ACHN (cell line): ENCODE data around the gene FAM184B.
A peak's percentile ranks its signal among the peaks of the same experiment; 100 is the strongest.
"Not testable (repeated sequence)": the region's sequence is repeated elsewhere in the genome, so short reads cannot be mapped to it uniquely, and the experiment has no call there.

Source experiments
- DNase-seq: peaks from one replicate; pipeline ENCODE4 v3.0.0-alpha.2; 2015
- in situ Hi-C: cut with HindIII; loops from 2 replicates; pipeline ENCODE4 v1.10.0; 2017; ENCODE audit warnings: low sequenced_read_pairs, low pct_ligation_motif_present, low pct_unique_long_range_greater_than_20kb

FAM184B gene

DNA sequence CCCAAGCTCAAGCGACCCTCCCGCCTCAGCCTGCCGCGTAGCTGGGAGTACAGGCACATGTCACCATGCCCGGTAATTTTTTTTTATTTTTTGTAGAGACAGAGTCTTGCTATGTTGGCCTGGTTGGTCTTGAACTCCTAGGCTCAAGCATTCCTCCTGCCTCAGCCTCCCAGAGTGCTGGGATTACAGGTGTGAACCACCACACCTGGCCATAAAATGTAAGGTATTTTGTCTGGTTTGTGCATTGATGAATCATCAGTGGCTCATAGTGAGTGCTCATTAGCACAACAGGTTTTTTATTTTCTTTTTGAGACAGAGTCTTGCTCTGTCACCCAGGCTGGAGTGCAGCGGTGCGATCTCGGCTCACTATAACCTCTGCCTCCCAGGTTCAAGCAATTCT is 122.2 kb downstream of the FAM184B start:
- DNase-seq, in situ Hi-C loops: not testable (repeated sequence)

DNA sequence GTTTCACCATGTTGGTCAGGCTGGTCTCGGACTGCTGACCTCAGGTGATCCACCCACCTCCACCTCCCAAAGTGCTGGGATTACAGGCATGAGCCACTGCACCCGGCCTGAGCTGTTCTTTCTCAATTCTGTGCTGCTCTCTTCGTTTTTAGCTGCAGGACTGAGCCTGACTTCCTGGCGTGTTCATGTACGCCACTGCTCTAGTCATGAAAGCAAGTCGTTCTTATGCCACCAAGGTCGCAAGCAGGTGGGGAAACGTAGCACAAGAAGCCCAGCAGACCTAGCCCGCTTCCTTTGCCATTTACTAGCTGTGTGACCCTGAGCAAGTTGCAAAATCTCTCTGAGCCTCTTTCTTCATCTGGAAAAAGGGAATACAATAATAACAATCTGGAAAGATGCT is 123.6 kb downstream of the FAM184B start:
- DNase-seq: no peak
- in situ Hi-C loops: no loop called here

DNA sequence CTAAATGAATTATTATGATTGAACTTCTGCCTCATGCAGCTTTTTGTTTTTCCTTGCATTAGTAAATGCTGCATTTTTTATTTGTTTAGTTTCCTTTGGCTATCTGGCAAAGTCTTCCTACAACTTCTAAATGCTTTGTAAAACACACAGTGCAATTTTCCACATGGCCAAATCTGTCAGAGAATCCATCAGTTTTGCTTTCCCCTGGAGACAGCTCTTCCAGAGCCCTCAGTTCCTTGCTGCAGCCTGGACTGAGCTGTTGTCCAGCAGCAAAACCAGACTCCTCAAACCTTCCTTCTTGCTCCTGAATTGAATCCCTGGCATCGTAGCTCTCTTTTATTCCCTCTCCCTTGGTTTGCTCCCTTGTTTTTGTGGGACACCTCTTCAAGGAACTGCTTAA is 124.3 kb downstream of the FAM184B start:
- no peak for DNase-seq
- in situ Hi-C loops: no loop called here

DNA sequence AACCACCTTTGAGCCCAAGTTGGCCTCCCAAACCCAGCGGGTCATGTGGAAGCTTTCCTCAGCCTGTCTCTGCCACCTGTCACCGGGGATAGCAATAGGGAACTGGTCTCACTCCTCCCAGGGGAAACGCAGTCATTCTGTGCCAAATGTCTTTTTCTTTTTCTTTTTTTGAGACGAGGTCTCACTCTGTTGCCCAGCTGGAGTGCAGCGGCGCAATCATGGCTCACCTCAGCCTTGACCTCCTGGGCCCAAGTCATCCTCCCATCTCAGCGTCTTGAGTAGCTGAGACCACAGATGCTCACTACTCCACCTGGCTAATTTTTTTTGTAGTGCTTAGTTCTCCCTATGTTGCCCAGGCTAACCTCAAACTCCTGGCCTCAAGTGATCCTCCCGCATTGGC is 126.7 kb downstream of the FAM184B start:
- no peak for DNase-seq
- in situ Hi-C loops: no loop called here

DNA sequence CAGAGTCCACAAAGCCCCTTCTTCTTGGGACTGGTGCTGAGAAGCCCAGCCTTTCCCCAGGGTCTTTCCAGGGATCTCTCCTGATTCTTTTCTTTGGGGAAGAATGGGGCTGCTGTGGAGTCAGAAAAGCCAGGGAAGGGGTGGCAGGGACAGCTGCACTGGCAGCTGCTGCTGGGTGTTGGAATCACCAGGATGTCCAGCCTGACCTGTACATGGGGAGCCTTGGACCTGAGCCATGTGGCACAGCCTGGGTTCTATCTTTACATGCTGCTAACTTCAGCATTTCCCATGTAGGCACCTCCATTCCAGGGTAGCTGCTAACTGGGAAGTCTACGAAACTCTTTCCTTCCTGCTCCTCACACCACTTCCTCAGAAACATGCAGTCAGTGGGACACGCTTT is 131.0 kb downstream of the FAM184B start:
- DNase-seq: no peak
- in situ Hi-C loops: no loop called here

DNA sequence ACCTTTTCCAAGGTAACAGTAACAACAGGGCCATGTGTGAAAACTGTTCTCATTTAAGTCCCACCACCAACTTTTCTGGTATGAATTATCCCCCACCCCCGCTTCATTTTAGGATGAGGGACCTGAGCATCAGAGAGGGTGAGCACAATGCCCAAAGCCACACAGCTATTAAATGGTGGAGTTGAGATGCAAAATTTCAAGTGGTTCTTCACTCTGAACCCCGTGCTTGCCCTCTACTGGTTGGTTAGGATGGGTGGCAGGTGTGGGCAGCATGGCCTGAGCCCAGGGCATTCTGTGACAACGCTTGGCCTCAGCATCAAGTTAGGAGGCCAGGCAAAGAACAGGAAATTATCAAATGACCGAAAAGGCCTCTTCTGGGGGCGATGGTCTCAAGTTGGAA is 133.5 kb downstream of the FAM184B start:
- in situ Hi-C loops: no loop called here
- DNase-seq: no peak

DNA sequence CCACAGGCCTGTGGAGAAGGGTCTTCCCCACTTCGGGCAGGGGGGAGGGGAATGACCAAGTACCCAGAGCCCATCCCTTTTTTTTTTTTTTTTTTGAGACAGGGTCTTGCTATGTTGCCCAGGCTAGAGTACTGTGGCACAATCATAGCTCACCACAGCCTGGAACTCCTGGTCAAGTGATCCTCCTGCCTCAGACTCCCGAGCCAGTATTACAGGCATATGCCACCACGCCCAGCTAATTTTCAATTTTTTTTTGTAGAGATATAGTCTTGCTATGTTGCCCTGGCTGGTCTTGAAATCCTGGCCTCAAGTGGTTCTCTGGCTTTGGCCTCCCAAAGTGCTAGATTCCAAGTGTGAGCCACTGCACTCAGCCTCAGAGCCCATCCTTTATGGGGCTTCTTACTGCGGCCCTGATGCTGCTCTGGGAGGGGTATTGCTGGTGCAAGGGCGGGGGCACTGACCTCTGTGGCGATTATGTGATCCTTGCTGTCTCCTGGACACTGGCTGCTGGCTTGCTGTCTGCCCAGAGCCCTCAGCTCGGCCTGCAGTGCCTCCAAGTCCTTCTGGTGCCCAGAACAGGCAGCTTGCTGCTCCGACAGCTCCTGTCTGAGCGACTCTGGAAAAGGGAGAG is 134.1 kb downstream of the FAM184B start:
- in situ Hi-C loops: no loop called here
- DNase-seq: no peak

DNA sequence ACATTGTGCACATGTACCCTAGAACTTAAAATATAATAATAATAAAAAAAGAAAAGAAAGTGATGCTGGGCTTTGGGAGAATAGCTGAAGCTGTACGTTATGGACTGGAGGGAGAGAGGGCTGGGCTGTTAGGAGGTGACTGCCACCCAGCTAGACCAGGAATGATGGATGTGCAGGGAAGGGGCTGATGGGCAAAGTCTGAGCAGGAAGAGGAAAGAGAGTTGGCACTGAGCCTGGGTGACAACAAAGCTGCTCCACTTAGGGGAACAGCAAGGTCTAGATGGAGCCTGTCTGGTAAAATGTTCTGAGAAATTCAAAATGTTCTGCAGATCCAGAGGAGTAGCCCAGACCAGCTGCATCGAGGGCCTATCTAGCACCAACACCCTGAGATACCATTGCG is 134.7 kb downstream of the FAM184B start:
- in situ Hi-C loops: no loop called here
- DNase-seq: no peak

- in situ Hi-C loops: no loop called here
- no peak for DNase-seq
These were observed 139.0 kb downstream of the FAM184B start for GRCh38 chr4:17642398-17642783.

DNA sequence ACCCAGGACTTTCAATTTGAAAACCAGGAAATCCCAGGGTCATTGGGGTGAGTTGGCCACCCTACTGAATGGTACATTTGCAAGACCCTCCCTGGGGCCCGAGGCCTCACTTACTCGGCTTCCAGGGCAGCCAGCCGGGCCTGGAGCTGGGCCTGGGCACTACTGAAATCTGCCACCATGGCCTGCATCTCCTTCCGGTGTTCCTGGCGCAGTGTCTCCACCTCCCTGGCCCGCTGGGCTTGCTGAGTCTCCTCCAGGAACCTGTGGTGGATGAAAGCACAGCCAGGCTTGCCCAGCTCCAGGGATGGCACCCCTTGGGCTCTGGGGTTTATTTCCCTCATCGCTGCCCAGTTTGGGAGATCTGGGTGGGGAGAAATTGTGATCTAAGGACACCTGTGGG is 142.3 kb downstream of the FAM184B start:
- no peak for DNase-seq
- in situ Hi-C loops: no loop called here

GRCh38 chr4:17636696-17637622 is 144.5 kb downstream of the FAM184B start:
- in situ Hi-C loops: no loop called here

DNA sequence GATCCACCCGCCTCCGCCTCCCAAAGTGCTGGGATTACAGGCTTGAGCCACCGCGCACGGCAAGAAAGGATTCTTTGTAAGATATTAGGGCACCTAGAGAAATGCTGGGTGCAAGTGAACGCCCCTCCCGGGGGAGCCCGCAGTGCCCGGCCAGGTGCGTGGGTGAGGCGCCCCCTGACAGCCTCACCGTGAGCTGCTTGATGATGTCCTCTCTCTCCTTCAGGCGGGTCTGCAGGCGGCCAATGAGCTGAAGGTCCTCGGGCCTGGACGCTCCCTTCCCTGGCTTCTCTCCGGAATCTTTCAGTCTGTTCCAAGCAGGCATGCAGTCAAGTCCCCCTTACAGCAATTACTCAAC is 145.1 kb downstream of the FAM184B start:
- no peak for DNase-seq
- in situ Hi-C loops: no loop called here

More at GRCh38 chr4:17636696-17637622, 144.5 kb downstream of the FAM184B start:
- DNase-seq: peak; percentile 70

DNA sequence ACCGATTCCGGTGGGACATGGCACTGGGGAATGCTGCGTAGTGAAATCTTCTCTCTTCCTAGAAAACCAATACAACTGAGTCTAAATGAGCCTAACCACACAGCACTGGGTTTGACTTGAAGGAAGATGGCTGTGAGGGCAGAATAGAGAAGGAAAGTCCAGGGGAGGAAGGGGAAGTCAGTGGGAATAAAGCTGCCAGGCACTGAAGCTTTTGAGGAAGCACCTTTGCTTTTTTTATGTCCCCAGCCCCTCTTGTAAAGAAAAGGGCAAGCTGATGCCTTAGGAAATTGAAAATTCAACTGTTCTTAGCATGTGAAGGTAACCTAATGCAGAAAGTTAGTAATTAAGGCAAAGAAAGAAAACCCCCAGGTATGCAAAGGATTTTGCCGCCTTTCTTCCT is 146.4 kb downstream of the FAM184B start:
- in situ Hi-C loops: no loop called here

GRCh38 chr4:17633600-17633999 is 147.8 kb downstream of the FAM184B start:
- DNase-seq: no peak
- in situ Hi-C loops: no loop called here

More for the DNA sequence above, 146.4 kb downstream of the FAM184B start:
- DNase-seq: no peak

- no peak for DNase-seq
- in situ Hi-C loops: no loop called here
These were observed 151.2 kb downstream of the FAM184B start for GRCh38 chr4:17630228-17630627.

DNA sequence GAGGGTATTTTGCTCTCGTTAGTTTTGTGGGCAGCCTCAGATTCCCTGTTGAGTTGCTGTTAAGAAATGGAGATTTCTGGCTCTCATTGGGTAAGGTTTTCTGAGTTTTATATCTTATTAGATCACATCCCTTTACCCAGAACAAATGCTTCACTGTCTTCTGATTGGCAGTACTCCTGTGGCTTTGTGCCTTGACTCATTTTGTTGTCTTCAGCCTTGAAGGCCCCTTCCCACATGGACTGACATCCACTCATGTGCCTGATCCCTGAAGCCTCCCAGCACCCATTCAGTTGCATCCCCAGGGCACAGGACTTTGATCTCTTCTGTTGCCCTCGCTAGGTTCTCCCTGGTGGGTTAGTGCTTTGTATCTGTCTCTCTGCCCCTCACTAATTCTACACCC is 156.6 kb downstream of the FAM184B start:
- in situ Hi-C loops: no loop called here

GRCh38 chr4:17623451-17624001 is 157.9 kb downstream of the FAM184B start:
- in situ Hi-C loops: no loop called here

More for the DNA sequence above, 156.6 kb downstream of the FAM184B start:
- no peak for DNase-seq

DNA sequence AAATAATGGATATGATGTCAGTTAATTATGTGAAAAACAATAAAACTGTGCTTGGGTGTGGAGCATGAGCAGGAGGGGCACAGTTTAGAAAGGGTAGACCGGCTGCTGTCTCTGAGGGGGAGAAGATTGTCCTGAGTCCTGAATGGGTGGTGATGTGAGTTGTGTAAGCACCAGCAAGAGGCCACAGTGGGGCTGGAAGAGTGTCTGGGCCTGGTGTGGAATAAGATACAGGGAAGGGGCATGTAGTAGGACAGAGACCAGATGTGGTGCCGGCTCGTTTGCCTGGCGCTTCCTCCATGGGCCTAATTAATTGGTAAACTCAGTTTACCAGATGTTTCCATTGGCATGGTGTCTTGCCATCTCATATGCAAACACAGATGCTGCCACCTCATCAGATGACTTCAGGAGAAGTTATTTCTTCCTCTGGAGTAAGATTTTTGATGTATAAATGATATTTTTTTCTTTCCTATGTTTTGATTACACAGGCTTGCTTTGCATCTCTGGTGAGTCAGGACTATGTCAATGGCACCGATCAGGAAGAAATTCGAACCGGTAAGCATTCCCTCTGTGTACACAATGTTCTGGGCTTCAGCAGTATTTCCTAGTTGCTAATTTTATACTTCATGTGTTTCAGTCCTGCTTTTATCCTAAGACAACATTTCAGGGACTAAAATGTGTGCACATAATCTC is 161.9 kb downstream of the FAM184B start:
- DNase-seq: no peak
- in situ Hi-C loops: no loop called here

More at GRCh38 chr4:17623451-17624001, 157.9 kb downstream of the FAM184B start:
- no peak for DNase-seq

- no peak for DNase-seq
- in situ Hi-C loops: no loop called here
These were observed 162.5 kb downstream of the FAM184B start for GRCh38 chr4:17618926-17619325.
